ENCODE measurements around the gene MRRF.
A peak's percentile ranks its signal among the peaks of the same experiment; 100 is the strongest.

Gene MRRF

GRCh38 chr9:122333169-122333808 lies 68.6 kb downstream of the MRRF start:
- DNase-seq, result no peak

- no peak for DNase-seq
Observed at GRCh38 chr9:122334916-122335315, 70.2 kb downstream of the MRRF start.

- no peak for DNase-seq
Observed at GRCh38 chr9:122336189-122336588, 71.5 kb downstream of the MRRF start.

- DNase-seq, result no peak
Observed at GRCh38 chr9:122336866-122337555, 72.3 kb downstream of the MRRF start.

GRCh38 chr9:122337556-122337929 lies 72.9 kb downstream of the MRRF start:
- no peak for DNase-seq

DNA sequence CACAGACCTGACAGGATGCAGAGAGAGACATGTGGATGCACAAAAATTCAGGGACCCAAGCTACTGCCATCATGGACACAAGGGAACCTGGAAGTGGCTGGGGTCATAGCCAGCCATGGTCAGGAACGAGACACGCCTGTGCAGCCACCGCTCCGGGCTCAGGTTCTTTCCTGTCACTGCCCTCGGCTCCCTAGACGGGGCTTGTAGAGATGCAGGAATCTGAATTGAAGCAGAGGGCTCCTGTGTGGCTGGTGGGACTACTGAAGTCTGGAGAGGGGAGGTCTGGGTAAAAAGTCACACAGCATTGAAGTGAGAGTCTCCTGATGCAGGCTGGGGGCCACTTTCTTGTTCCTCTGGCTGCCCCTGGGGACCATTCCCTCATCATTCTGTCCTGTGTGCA lies 73.9 kb downstream of the MRRF start:
- DNase-seq, result no peak

- DNase-seq, result no peak
Observed at GRCh38 chr9:122338994-122339393, 74.3 kb downstream of the MRRF start.

- no peak for DNase-seq
Observed at GRCh38 chr9:122339579-122339978, 74.9 kb downstream of the MRRF start.

- DNase-seq, result no peak
Observed at GRCh38 chr9:122340161-122340560, 75.5 kb downstream of the MRRF start.

- no peak for DNase-seq
Observed at GRCh38 chr9:122342323-122343050, 77.8 kb downstream of the MRRF start.

DNA sequence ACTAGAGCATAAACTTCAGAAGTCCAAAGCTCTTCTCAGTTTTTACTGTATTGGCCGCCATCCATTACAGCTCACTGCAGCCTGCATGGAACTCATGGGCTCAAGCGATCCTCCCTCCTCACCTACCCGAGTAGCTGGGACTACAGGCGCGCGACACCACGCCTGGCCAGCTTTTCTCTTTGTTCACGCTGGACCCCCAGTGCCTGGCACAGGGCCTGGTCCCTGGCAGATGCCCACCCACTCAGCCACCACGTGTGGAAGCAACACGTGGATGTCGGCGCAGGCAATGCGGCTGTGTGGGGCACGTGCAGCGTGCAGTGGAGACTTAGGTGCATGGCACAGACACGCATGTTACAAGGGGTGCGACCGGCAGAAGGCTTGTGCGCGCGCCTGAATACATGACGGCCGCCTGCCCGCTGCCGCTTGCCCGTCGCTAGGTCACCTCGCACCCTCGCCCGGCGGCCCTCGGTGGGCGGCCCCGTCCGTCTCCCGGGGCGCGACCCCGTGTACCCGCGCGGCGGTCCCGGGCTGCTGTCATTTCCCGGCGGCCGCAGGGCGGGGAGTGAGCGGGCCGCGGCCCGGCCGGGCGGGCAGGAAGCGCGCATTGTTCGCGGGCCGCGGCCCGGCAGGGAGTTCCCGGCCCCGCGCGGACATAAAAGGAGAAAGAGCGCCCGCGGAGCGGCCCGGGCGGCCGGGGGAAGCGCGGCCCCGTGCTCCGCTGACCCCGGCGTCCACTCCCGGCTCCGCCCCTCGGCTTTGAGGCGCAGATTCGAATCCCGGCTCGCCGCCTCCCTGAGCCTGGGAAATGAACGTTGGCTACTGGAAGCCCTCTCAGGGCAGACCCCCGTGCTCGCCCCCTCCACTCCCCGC lies 82.0 kb downstream of the MRRF start:
- DNase-seq, result peak in 1 of 2 donors; percentile 8

DNA sequence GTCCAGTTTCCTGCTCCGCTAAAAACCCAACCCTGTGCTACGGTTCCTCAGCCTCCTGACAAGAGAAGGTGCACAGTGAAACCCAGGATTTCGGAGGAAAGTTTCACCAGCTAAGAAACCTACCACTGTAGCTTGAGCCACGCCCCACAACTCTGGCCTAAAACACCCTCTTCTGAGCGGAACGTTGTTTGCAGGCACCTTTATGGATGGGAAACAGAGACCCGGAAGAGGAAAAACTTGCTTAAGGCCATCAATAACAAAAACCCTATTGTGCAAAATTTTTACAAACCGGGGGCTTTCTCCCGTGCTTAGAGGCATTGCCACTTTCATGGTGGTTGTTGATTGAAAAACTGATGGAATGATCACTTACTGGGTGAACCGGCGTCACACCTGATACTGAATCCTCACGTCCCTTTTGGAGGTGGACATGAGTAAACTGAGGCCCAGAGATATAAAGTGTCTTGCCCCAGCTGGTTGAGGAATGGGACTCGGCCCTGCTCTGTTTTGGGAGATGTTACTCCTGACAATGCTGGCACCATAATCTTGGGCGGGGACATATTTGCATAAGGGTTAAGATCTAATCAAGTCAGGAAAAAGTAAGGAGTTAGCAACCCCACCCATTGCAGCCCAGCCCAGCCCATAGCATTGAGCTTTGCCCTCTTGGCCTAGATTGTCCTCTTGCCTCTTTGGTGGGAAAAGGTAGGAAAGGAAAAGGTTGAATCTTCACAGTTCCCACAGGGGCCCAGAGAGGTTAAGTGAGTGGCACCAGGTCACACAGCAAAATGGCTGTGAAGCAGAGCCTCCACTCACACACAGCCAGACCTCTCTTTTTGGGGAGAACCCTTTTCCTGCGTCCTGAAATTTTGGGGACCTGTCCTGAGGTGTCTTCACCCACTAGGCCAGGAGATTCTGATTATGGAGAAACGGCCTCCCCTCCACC lies 82.9 kb downstream of the MRRF start:
- DNase-seq, result no peak

GRCh38 chr9:122348288-122348777 lies 83.7 kb downstream of the MRRF start:
- no peak for DNase-seq

DNA sequence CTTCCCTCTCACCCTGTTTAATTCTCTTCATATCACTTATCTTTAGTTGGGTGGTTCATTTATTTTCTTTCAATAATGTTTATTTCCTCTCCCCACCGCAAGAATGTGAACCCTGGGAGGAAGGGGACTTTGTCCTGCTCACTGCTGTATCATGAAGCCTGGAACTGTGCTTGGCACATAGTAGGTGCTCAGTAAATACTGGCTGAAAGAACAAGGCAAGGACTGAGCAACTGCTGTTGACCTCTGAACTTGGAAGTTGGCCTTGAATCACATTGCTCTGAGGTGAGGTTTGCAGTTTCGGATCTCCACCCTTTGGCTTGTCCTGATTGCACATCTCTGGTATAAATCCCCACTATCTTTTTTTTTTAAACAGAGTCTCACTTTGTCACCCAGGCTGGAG lies 84.1 kb downstream of the MRRF start:
- no peak for DNase-seq

GRCh38 chr9:122349201-122349600 lies 84.5 kb downstream of the MRRF start:
- no peak for DNase-seq

- peak; percentile 71 to 76 for DNase-seq
Observed at GRCh38 chr9:122350577-122351355, 86.1 kb downstream of the MRRF start.

DNA sequence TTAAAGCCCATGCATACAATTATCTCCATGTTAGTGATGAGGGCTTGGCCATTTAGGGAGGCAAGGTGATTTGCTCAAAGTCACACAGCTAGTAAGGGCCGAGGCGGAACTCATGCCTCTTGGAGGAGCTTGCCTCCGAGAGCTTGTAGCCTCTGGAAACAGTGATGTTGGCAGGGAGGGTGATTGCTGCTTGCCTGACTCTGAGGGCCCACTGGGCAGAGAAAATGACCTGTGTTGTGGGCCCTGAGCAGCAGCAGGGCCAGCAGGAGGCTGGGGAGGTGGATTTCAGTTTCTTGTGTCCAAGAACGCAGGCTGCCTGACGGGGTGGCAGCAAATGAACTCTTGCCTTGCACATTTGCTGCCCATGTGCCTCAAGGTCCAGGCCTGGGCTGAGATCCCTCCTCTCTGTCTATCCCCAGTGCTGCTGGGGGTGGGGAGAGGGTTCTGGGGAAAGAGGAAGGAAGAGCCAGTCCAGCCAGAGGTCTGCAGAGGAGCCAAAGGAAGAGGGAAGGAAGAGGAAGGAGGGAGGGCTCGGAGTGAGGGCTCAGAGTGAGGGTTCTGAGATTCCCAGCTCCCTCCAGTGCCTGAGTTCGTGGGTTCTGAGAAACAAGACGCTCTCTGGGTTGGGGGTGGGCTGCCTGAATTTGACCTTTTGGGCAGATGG lies 90.0 kb downstream of the MRRF start:
- DNase-seq, result no peak

DNA sequence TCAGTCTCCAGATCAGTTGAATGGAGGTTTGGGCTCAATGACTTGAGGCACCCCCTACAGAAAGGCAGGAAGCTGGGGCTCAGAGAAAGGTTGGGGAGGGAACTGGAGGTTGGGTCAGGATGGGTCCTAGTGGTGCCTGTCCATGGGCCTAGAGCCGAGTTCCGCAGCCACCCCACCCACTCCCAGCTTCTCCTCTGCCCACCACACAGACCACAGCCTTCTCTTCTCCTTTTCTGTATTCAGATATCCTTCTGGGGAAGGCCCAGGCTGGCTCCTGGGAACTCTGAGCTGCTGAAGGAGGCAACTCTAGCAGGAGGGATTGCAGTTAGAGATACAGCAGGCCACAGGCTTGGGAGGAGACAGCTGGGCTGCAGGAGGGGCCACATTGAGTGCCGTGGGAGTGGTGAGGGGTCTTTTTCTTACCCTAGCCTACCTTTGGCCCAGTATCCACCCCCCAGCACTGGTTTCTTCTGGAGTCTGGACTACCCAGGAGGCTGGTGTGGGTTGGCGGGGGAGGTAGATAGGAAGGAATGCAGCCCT lies 90.7 kb downstream of the MRRF start:
- DNase-seq, result no peak

GRCh38 chr9:122356627-122357026 lies 91.9 kb downstream of the MRRF start:
- no peak for DNase-seq

GRCh38 chr9:122360891-122361290 lies 96.2 kb downstream of the MRRF start:
- no peak for DNase-seq

All from CD4-positive, alpha-beta T cell treated with Interleukin-1 beta for 1 hour (primary cell).